Activated T-helper 1 cell treated with anti-CD3 and anti-CD28 coated beads, Interleukin-12 subunit alpha, Interleukin-12 subunit beta, Interleukin-2, Interleukin-4 antibody, amounts not matched to agents 30 ng/mL and 10 ng/mL and 1 ng/mL, durations not matched to agents 14 hours and 24 hours and 36 hours (primary cell): ENCODE measurements around the gene MAP2K5. TPM values are rescaled to one million over a fixed set of nuclear protein-coding genes. Genes with fewer than 3 reads are reported as not detected.
A peak's percentile ranks its signal among the peaks of the same experiment; 100 is the strongest.

Experiments
- DNase-seq: peaks from one replicate; pipeline ENCODE4 v3.0.0; 2021; ENCODE audit warnings: low spot score
- H3K27ac Mint-ChIP-seq: one replicate; pipeline ENCODE4 v1.8.0; 2021; ENCODE audit warnings: mild to moderate bottlenecking, mixed read lengths
- H3K27me3 Mint-ChIP-seq: one replicate; pipeline ENCODE4 v1.8.0; 2022; ENCODE audit warnings: mild to moderate bottlenecking, moderate library complexity, mixed read lengths; ENCODE audit not compliant: insufficient read depth
- H3K36me3 Mint-ChIP-seq: one replicate; pipeline ENCODE4 v1.8.0; 2021; ENCODE audit warnings: low read depth, mixed read lengths
- H3K4me1 Mint-ChIP-seq: one replicate; pipeline ENCODE4 v1.8.0; 2021; ENCODE audit warnings: low read depth, mixed read lengths
- H3K4me3 Mint-ChIP-seq: one replicate; pipeline ENCODE4 v1.8.0; 2021; ENCODE audit warnings: mild to moderate bottlenecking, moderate library complexity, mixed read lengths
- H3K9me3 Mint-ChIP-seq: one replicate; pipeline ENCODE4 v1.8.0; 2021; ENCODE audit warnings: mixed read lengths
- intact Hi-C: fragments of 100-400 bp; cut with micrococcal nuclease; formaldehyde crosslinking; loops from one replicate; pipeline ENCODE4 v1.15.1; 2024
- total RNA-seq: library from RNA; stranded (reverse); gene quantifications from 2 replicates; pipeline ENCODE4 v1.2.3, GENCODE V29; 2022

The MAP2K5 gene
- total RNA-seq, 1 donor from 2014 or later, result 22.1 TPM

DNA sequence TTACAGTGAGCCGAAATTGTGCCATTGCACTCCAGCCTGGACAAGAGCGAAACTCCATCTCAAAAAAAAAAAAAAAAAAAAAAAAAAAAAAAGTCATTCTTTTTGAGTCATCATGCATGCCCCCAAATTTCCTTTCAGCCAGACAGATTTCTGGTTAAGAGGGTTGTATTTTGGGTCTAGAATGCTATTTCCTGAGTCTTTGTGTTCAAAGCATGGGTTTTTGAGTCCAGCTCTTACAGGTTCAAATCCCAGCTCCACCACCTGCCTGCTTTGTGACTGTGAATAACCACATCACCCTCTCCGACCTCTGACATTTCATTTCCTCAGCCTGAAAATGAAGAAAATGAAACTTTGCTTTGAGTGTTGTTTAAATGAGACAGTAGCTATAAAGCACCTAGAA, 30.9 kb upstream of the MAP2K5 start:
- Mint-ChIP-seq H3K4me3 (no peak overlapping the region), H3K27ac (no peak overlapping the region), H3K4me1 (peaks cover 5% of the 10 kb centered on the region), H3K36me3 (peaks cover 2% of the 10 kb centered on the region), H3K27me3 (peaks cover 2% of the 10 kb centered on the region), H3K9me3 (no peaks in the 10 kb centered on the region)
- intact Hi-C loops, result no loop called here
- DNase-seq, result no peak

DNA sequence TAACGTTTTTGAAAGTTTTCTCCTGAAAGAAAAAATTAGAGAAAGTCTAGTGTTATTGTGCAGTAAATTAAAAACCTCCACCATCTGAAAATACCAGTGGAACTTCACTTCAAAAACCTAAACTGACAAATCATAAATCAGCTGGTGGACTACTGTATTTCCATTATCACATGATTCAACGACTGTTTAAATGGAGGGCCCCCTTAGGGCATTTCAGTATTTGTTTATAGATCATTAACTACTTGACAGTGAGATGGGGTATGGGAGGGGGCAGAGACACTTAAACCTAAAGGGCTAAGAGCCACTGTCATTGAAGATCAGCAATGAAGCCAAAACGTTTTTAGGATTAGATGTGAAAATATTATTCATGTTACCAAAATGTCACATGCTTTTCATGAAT, 30.4 kb upstream of the MAP2K5 start:
- no peaks in the 10 kb centered on the region for H3K9me3 Mint-ChIP-seq
- peaks cover 2% of the 10 kb centered on the region for H3K27me3 Mint-ChIP-seq
- H3K27ac Mint-ChIP-seq, result no peak overlapping the region
- intact Hi-C loops, result no loop called here
- peaks cover 5% of the 10 kb centered on the region for H3K4me1 Mint-ChIP-seq
- no peak overlapping the region for H3K4me3 Mint-ChIP-seq
- peaks cover 2% of the 10 kb centered on the region for H3K36me3 Mint-ChIP-seq
- no peak for DNase-seq

DNA sequence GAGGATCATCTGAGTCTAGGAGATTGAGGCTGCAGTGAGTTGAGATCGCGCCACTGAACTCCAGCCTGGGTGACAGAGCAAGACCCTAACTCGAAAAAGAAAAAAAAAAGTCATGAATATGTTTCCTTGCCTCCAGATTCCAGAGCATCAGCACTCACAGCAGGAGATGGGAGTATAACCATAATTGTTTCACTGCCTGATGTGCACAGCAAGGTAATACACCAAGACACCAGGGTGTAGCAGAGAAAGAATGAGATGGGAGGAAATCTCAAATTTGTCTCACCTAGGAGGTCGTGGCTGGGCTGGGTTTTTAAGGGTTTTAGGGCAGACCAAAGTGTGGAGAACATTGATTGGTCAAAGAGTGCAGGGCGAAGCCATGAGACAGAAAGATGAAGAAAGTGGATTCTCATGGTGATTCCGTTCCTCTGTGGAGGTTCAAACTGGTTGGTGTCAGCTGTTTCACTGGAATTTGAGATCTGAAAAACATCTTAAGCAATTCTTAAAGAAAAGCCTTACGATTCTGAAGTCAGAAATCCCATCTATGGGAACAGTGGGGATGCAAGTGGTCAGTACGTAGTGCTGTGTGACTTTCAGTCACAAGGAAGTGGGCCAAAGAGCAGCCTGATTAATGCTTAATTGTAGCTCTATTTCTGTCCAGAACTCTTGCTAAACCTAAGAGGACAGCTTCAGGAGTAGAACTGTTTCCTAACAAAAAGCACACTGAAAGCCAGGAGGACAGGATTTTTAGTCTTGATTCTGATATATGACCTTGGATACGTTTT, 29.4 kb upstream of the MAP2K5 start:
- H3K27me3 Mint-ChIP-seq, result peaks cover 2% of the 10 kb centered on the region
- H3K36me3 Mint-ChIP-seq, result peaks cover 2% of the 10 kb centered on the region
- no peak overlapping the region for H3K27ac Mint-ChIP-seq

GRCh38 chr15:67515090-67515489, 27.4 kb upstream of the MAP2K5 start:
- Mint-ChIP-seq H3K27ac (peak overlapping the region; percentile 55), H3K36me3 (peaks cover 2% of the 10 kb centered on the region), H3K9me3 (no peaks in the 10 kb centered on the region), H3K4me3 (no peak overlapping the region), H3K27me3 (no peaks in the 10 kb centered on the region), H3K4me1 (peaks cover 5% of the 10 kb centered on the region)
- intact Hi-C loops, result no loop called here
- DNase-seq, result no peak

More for the DNA sequence above, 29.4 kb upstream of the MAP2K5 start:
- no peak overlapping the region for H3K4me3 Mint-ChIP-seq
- intact Hi-C loops, result no loop called here
- no peaks in the 10 kb centered on the region for H3K9me3 Mint-ChIP-seq
- no peak for DNase-seq
- H3K4me1 Mint-ChIP-seq, result peaks cover 5% of the 10 kb centered on the region

DNA sequence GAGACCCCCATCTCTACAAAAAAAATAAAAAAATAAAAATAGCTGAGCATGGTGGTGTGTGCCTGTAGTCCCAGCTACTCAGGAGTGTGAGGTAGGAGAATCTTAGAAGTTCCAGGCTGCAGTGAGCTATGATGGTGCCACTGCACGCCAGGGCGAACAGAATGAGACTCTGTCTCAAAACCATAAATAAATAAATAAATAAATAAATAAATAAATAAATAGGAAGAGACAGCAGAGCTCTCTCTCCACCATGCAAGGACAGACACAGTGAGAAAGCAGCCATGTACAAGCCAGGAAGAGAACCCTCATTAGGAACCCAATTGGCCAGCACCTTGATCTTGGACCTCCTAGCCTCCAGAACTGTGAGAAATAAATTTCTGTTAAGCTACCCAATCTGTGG, 26.9 kb upstream of the MAP2K5 start:
- intact Hi-C loops, result no loop called here
- H3K9me3 Mint-ChIP-seq, result no peaks in the 10 kb centered on the region
- no peak overlapping the region for H3K4me3 Mint-ChIP-seq
- H3K4me1 Mint-ChIP-seq, result peaks cover 5% of the 10 kb centered on the region
- no peaks in the 10 kb centered on the region for H3K27me3 Mint-ChIP-seq
- no peak overlapping the region for H3K27ac Mint-ChIP-seq
- DNase-seq, result no peak
- peaks cover 2% of the 10 kb centered on the region for H3K36me3 Mint-ChIP-seq

DNA sequence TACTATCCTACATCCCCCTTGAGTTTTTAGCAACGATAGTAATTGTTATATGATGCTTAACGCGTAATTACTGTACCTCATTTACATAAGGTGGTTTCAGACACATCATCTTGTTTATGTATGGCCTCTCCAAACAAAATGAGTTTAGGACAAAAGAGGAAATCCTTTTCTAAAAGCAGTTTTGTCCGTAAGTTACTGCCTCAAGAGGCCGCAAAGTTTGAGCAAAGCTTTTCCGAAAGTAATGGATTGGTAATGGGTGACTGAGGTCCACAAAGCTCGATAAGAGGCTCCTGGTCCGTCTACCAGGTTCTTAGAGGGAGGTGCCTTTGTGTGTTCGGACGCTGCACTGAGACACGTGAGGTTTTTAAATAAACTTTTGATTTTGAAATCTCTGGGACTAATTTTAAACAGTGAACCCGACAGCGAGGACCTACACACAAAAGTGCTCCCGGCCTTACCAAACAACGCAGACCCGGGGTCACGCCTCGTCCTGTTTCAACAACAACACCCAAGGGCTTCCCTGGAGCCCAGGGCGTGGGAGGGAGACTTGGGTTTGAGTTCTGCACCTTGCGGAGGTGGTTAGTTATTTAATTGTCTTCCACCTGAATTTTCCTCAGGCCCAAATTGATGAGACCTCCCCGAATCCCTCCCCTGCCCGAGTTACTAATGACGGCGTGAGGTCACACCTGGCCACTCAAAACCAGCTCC, 22.0 kb upstream of the MAP2K5 start:
- Mint-ChIP-seq H3K27me3 (no peaks in the 10 kb centered on the region), H3K4me1 (peaks cover 25% of the 10 kb centered on the region), H3K27ac (peak overlapping the region; percentile 81), H3K4me3 (peak overlapping the region; percentile 84), H3K36me3 (peaks cover 5% of the 10 kb centered on the region), H3K9me3 (no peaks in the 10 kb centered on the region)
- intact Hi-C loops, result loop anchor here (1.0 to 10.0 kb wide), 7 partner anchors 21 to 534 kb away; partner anchors contain the start of genes AAGAB, IQCH, PIAS1 and RNU6-1
- DNase-seq, result no peak

DNA sequence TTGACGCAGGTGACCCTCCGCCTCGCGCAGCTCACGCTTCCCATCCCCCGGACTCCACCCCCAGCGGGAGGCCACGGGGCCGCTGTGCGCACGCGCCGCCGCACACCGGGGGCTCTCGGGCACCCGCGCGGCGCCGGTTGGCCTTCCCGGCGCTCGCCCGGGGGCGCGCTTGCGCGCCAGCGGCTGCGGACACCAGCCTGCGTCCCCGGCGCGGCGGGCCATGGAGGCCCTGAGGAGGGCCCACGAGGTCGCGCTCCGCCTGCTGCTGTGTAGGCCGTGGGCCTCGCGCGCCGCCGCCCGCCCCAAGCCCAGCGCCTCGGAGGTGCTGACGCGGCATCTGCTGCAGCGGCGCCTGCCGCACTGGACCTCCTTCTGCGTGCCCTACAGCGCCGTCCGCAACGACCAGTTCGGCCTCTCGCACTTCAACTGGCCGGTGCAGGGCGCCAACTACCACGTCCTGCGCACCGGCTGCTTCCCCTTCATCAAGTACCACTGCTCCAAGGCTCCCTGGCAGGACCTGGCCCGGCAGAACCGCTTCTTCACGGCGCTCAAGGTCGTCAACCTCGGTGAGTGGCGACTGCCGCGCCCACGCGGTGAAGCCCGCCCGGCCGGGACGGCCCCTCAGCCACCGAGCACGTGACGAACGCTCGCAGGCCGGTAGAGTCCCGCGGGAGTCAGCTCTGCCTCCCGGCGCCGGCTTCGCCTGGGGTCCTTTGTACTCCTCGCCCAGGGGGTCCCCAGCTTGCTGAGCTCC, 21.3 kb upstream of the MAP2K5 start, which contains the start of gene C15orf61:
C15orf61 (plus strand) TSS at position 103 of the 754 bp plus-strand sequence; CDS start at position 221, 118 bp downstream.
- H3K36me3 Mint-ChIP-seq, result peaks cover 5% of the 10 kb centered on the region
- H3K9me3 Mint-ChIP-seq, result no peaks in the 10 kb centered on the region
- no peaks in the 10 kb centered on the region for H3K27me3 Mint-ChIP-seq
- H3K27ac Mint-ChIP-seq, result peak within 1 kb of the TSS; percentile 98
- peak within 1 kb of the TSS; percentile 95 for H3K4me3 Mint-ChIP-seq
- DNase-seq, result peak; percentile 84
- intact Hi-C loops, result loop anchor here (1.0 to 10.0 kb wide), 7 partner anchors 20 to 534 kb away; partner anchors contain the start of genes AAGAB, IQCH, PIAS1 and RNU6-1
- H3K4me1 Mint-ChIP-seq, result peaks cover 25% of the 10 kb centered on the region

GRCh38 chr15:67521783-67522568, 20.5 kb upstream of the MAP2K5 start:
- peak overlapping the region; percentile 98 for H3K27ac Mint-ChIP-seq
- peaks cover 5% of the 10 kb centered on the region for H3K36me3 Mint-ChIP-seq
- H3K4me1 Mint-ChIP-seq, result peaks cover 25% of the 10 kb centered on the region
- H3K9me3 Mint-ChIP-seq, result no peaks in the 10 kb centered on the region
- peak overlapping the region; percentile 95 for H3K4me3 Mint-ChIP-seq
- DNase-seq, result no peak
- no peaks in the 10 kb centered on the region for H3K27me3 Mint-ChIP-seq
- intact Hi-C loops, result loop anchor here (1.0 to 10.0 kb wide), 8 partner anchors 19 to 533 kb away; partner anchors contain the start of genes AAGAB, IQCH, PIAS1 and RNU6-1

DNA sequence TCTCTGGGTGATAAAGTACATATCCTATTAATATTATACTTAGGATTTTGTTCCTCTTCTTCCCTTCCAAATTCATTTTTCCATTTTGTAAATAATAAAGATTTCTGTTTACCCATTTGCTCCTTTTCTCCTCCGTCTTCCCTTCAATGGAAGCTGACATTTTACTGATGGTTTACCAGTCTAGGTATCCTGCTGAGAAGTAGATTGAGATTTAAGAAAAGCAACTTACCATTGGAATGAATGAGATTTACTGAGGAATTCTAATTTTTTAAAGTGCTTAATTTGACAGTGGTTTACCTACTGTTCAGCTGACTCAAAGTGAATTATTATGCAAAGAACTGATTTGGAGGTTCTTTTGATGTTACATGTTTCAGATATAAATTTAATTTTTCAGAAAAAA, 19.2 kb upstream of the MAP2K5 start:
- Mint-ChIP-seq H3K9me3 (no peaks in the 10 kb centered on the region), H3K27ac (no peak overlapping the region), H3K4me3 (no peak overlapping the region), H3K27me3 (no peaks in the 10 kb centered on the region), H3K36me3 (peaks cover 5% of the 10 kb centered on the region), H3K4me1 (peaks cover 25% of the 10 kb centered on the region)
- no peak for DNase-seq
- intact Hi-C loops, result loop anchor here (2.0 to 10.0 kb wide), 6 partner anchors 66 to 531 kb away; partner anchors contain the start of genes AAGAB, IQCH and PIAS1

GRCh38 chr15:67524235-67524634, 18.3 kb upstream of the MAP2K5 start:
- Mint-ChIP-seq H3K27me3 (no peaks in the 10 kb centered on the region), H3K27ac (no peak overlapping the region), H3K4me3 (peak overlapping the region; percentile 45), H3K36me3 (peaks cover 5% of the 10 kb centered on the region), H3K9me3 (no peaks in the 10 kb centered on the region), H3K4me1 (peaks cover 25% of the 10 kb centered on the region)
- intact Hi-C loops, result loop anchor here (5.0 to 10.0 kb wide), 5 partner anchors 67 to 531 kb away; partner anchors contain the start of genes AAGAB, IQCH and PIAS1
- DNase-seq, result no peak

DNA sequence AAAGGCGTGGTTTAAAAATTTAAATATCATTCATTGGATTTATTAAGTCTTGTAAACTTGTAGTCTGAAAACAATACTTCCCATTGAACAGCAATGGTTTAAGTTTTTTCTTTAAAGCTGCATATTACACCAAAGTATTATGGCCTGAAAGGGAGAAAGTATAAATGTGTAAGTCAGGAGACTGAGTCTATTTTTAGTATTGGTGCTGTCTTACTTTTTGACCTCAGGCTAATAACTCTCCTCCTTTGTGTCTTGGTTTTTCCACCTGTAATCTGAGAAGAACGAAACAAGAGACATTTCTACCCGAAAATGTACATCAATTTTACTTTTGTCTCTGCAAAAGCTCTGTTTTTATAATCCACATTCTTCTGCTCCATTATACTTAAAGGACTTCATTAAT, 14.0 kb upstream of the MAP2K5 start:
- peaks cover 6% of the 10 kb centered on the region for H3K4me1 Mint-ChIP-seq

More for the DNA sequence above, 14.0 kb upstream of the MAP2K5 start:
- peaks cover 8% of the 10 kb centered on the region for H3K27me3 Mint-ChIP-seq
- H3K4me3 Mint-ChIP-seq, result no peak overlapping the region
- no peak overlapping the region for H3K27ac Mint-ChIP-seq
- no peaks in the 10 kb centered on the region for H3K9me3 Mint-ChIP-seq
- H3K36me3 Mint-ChIP-seq, result peaks cover 3% of the 10 kb centered on the region
- no peak for DNase-seq
- intact Hi-C loops, result loop anchor here (10.0 kb wide), 2 partner anchors 274 to 526 kb away; partner anchors contain the start of genes AAGAB, IQCH and PIAS1
